ENCODE data around the gene ADAMTS5.

Gene ADAMTS5

GRCh38 chr21:26958788-26959187 is 8.1 kb downstream of the ADAMTS5 start:
- H3K27ac ChIP-seq: no peak overlapping the region
- TF ChIP-seq, protein P1, sequence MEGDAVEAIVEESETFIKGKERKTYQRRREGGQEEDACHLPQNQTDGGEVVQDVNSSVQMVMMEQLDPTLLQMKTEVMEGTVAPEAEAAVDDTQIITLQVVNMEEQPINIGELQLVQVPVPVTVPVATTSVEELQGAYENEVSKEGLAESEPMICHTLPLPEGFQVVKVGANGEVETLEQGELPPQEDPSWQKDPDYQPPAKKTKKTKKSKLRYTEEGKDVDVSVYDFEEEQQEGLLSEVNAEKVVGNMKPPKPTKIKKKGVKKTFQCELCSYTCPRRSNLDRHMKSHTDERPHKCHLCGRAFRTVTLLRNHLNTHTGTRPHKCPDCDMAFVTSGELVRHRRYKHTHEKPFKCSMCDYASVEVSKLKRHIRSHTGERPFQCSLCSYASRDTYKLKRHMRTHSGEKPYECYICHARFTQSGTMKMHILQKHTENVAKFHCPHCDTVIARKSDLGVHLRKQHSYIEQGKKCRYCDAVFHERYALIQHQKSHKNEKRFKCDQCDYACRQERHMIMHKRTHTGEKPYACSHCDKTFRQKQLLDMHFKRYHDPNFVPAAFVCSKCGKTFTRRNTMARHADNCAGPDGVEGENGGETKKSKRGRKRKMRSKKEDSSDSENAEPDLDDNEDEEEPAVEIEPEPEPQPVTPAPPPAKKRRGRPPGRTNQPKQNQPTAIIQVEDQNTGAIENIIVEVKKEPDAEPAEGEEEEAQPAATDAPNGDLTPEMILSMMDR (conservative IDR thresholded peaks at IDR 0.05): no peak
- TF ChIP-seq ZFX (IDR thresholded peaks at IDR 0.05): no peak

DNA sequence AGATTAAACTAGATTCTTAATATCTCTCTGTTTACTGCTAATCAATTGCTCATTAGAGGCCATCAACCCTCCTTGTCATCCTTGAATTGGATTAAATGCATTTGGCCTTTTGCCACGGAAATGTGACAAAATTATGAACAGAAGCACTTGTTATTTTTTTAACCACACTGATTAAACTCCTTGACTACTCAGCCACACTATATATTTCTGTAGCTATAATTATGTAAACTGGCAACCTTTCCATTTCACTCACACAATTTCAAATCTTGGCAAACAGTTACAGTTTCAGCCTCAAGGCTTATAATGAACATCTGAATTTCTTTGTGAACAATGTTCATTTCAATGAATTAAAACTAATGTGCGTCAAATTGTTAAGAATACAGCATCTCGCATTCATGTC is 10.1 kb downstream of the ADAMTS5 start:
- no peak overlapping the region for H3K27ac ChIP-seq
- TF ChIP-seq, protein P1 (conservative IDR thresholded peaks at IDR 0.05): no peak
- no peak for TF ChIP-seq ZFX (IDR thresholded peaks at IDR 0.05)

DNA sequence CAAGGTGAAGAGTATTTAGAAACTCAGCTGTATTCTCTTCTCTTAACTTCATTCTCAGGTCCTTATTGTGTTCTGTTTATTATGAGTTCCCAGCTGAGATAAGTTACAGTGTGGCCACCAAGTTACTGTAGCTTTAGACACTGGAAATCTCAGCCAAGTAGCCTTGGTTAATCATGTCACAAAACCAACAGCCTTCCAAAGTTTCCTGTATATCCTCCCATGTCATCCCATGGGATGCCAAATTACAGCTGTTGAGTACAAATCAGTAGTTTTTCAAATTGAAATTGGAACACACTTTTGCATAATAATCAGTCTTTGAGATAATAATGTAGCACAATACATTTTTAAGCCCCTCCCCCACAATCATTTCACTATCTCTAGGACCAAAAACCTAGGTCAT is 10.7 kb downstream of the ADAMTS5 start:
- TF ChIP-seq, protein P1 (conservative IDR thresholded peaks at IDR 0.05): no peak
- no peak for TF ChIP-seq ZFX (IDR thresholded peaks at IDR 0.05)

DNA sequence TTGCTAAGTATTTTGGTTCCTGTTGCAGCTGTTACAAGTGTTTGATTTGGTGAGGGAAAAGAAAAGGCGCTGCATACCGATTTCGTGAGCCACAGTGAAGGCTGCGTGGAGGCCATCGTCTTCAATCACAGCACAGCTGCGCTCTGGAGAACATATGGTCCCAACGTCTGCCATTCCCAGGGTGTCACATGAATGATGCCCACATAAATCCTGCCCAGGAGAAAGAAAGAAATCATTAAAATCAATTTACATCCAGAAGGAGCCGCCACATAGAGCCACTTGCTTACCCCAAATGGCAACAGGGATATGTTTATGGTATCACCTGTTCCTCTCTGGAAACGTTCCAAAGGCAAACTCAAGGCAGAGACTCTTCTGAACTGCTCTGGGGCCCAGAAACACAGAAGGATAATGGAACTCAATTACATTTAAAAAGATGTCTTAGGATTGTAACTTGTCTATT is 12.2 kb downstream of the ADAMTS5 start:
- TF ChIP-seq, protein P1 (conservative IDR thresholded peaks at IDR 0.05): no peak
- no peak for TF ChIP-seq ZFX (IDR thresholded peaks at IDR 0.05)

More for the DNA sequence above, 10.7 kb downstream of the ADAMTS5 start:
- no peak overlapping the region for H3K27ac ChIP-seq

DNA sequence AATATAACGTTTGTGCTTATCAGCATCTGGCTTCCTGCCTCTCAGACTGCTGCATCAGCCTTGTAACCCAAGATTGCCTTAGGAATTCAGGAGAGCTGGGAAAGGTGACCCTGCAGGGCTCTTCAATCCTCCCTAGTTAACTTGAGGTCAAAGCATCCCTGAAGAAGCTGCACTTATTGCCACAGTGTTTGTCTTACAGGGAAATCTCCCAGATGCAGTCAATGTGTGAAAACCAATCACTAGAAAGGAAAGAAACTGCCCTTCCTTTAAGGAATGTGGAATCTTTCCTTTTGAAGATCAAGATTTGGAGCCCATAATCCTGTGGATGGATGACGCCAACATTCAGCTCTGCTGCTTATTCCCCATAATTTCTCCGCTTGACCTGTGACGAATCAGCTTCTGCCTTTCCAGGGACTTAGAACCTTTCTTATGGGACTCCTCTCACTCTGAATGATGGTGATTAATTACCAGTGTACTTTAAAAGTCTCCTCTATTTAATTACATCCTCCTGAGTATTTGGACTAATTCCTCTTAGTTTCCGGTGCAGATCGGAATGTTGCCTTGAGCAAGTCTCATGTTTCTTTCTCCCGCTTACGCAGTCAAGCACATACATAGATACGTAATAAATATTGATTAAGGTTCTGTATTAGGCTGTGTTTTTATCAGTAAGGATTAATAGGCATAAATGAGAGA is 14.4 kb downstream of the ADAMTS5 start:
- TF ChIP-seq, protein P1 (conservative IDR thresholded peaks at IDR 0.05): no peak
- no peak for TF ChIP-seq ZFX (IDR thresholded peaks at IDR 0.05)
- H3K27ac ChIP-seq: no peak overlapping the region

More for the DNA sequence above, 12.2 kb downstream of the ADAMTS5 start:
- no peak overlapping the region for H3K27ac ChIP-seq

DNA sequence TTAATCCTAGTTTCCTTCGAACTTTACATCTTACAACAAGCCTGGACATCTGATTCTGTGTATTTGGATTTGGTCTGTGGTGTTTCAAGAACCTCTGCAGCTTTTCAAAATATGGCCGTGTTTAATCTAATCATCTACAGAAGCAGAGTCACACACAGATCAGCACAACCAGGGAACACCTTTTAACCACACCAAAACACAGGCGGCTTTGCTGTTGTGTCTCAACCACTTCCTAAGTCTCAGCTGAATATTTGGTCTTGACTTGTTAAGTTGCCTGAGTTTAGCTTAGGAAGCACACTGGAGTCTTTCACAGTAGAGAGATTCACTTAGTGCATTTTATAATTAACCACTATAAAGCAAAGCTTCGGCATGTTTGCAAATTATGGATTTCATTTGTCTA is 17.1 kb downstream of the ADAMTS5 start:
- TF ChIP-seq, protein P1 (conservative IDR thresholded peaks at IDR 0.05): no peak
- no peak overlapping the region for H3K27ac ChIP-seq

- H3K27ac ChIP-seq: no peak overlapping the region
- TF ChIP-seq, protein P1 (conservative IDR thresholded peaks at IDR 0.05): no peak
- TF ChIP-seq ZFX (IDR thresholded peaks at IDR 0.05): no peak
These were observed 18.7 kb downstream of the ADAMTS5 start for GRCh38 chr21:26948194-26948593.

All from C4-2B (cell line).